GM12878 (cell line): ENCODE data around the gene ADAMTS4. TPM values are rescaled to one million over a fixed set of nuclear protein-coding genes. Genes with fewer than 3 reads are reported as not detected.

Experiments used
- ATAC-seq: fragments of 200-7000 bp; cut with Tn5 transposase; 3 replicates; pipeline ENCODE4 v1.9.1; 2020; ENCODE audit warnings: mild to moderate bottlenecking, moderate library complexity
- BruUV-seq: library from RNA; stranded (reverse); fragments of 400-500 nt; replicated peaks from 2 replicates; lab custom pipeline; 2021; lab: Mats Ljungman, UMichigan
- CTCF ChIA-PET: fragments of 300-600 bp; sonication (Branson Sonifier 250); formaldehyde crosslinking; extraction: SDS; loops from one replicate; lab custom pipeline; 2021; ENCODE audit warnings: inconsistent platforms; lab: Yijun Ruan, JAX
- POLR2A ChIA-PET: fragments of 350-600 bp; formaldehyde crosslinking; extraction: SDS; loops from one replicate; lab custom pipeline; 2021; ENCODE audit warnings: inconsistent platforms; lab: Charles Lee
- RAD21 ChIA-PET: fragments of 300-600 bp; sonication (Branson Sonifier 250); formaldehyde crosslinking; loops from one replicate; lab custom pipeline; 2023; ENCODE audit warnings: antibody characterized with exemption; ENCODE audit not compliant: unreplicated experiment; lab: Charles Lee
- SMC1A ChIA-PET: fragments of 300-600 bp; sonication (Branson Sonifier 250); formaldehyde crosslinking; loops from one replicate; lab custom pipeline; 2023; ENCODE audit not compliant: unreplicated experiment, uncharacterized antibody; lab: Charles Lee
- DNase-seq: peaks from one replicate; pipeline ENCODE4 v3.0.0-alpha.2; 2011; ENCODE audit warnings: low read depth, low spot score
- FAIRE-seq: peaks from 3 replicates; lab custom pipeline; 2011; peaks lifted over from hg19 to GRCh38; lab: Jason Lieb, UNC
- H2AFZ ChIP-seq: 2 replicates; pipeline ENCODE4 v1.6.0; 2011; ENCODE audit warnings: low read depth, low read length, control low read depth; ENCODE audit not compliant: control insufficient read depth
- H3K27ac ChIP-seq: 2 replicates; pipeline ENCODE4 v1.5.1; 2011; ENCODE audit warnings: control low read depth; ENCODE audit not compliant: control insufficient read depth, insufficient read depth
- H3K27me3 ChIP-seq, 2 experiments: replicated peaks in 1 of 2; 2 replicates each; pipeline versions ENCODE4 v1.6.0 to v1.6.1; 2011; ENCODE audit warnings: low read length in 1 of 2; ENCODE audit not compliant: control insufficient read depth in 2 of 2, insufficient read depth in 2 of 2
- H3K36me3 ChIP-seq, 2 experiments: 2 replicates each; pipeline ENCODE4 v1.5.1; 2011; ENCODE audit warnings: low read length in 1 of 2; ENCODE audit not compliant: control insufficient read depth in 2 of 2, insufficient read depth in 2 of 2
- H3K4me1 ChIP-seq: 2 replicates; pipeline ENCODE4 v1.6.1; 2011; ENCODE audit warnings: mild to moderate bottlenecking, low read length, moderate library complexity, mixed read lengths; ENCODE audit not compliant: control insufficient read depth, insufficient read depth
- H3K4me2 ChIP-seq: 2 replicates; pipeline ENCODE4 v1.6.0; 2011; ENCODE audit warnings: control low read depth; ENCODE audit not compliant: control insufficient read depth, insufficient read depth
- H3K4me3 ChIP-seq: fragments of 200-600 bp; sonication (generic); 2 replicates; pipeline ENCODE4 v1.5.1; 2016
- H3K79me2 ChIP-seq: 2 replicates; pipeline ENCODE4 v1.6.0; 2011; ENCODE audit warnings: low read length; ENCODE audit not compliant: control insufficient read depth, insufficient read depth
- H3K9ac ChIP-seq: 2 replicates; pipeline ENCODE4 v1.8.0; 2011; ENCODE audit warnings: low read length, control low read depth, mixed read lengths; ENCODE audit not compliant: control insufficient read depth, insufficient read depth
- H3K9me3 ChIP-seq: replicated peaks from 3 replicates; pipeline ENCODE4 v1.5.1; 2011; ENCODE audit warnings: mild to moderate bottlenecking, low read length; ENCODE audit not compliant: control insufficient read depth, insufficient read depth
- H4K20me1 ChIP-seq: 2 replicates; pipeline ENCODE4 v1.6.0; 2011; ENCODE audit not compliant: control insufficient read depth, insufficient read depth
- GABPA ChIP-seq: IDR thresholded peaks from 2 replicates; pipeline ENCODE4 v1.6.1; 2014; ENCODE audit warnings: antibody characterized with exemption, low read depth, mild to moderate bottlenecking, inconsistent platforms
- MAX ChIP-seq: IDR thresholded peaks from 2 replicates; pipeline ENCODE4 v1.6.1; 2012; ENCODE audit warnings: low read depth, low read length, improper control_type of control experiment
- RAD21 ChIP-seq: IDR thresholded peaks from 2 replicates; pipeline ENCODE4 v1.6.1; 2011; ENCODE audit warnings: mild to moderate bottlenecking, low read depth, low read length, moderate library complexity; ENCODE audit not compliant: insufficient read depth
- RCOR1 ChIP-seq: conservative IDR thresholded peaks from 2 replicates; pipeline ENCODE4 v1.6.1; 2012; ENCODE audit warnings: low read depth, low read length, improper control_type of control experiment
- ZNF24 ChIP-seq: fragments of 450-650 bp; IDR thresholded peaks from 2 replicates; pipeline ENCODE4 v1.6.1; 2017; ENCODE audit warnings: antibody characterized with exemption, mild to moderate bottlenecking
- ZNF687 ChIP-seq: fragments of 450-650 bp; IDR thresholded peaks from 2 replicates; pipeline ENCODE4 v1.6.1; 2017; ENCODE audit warnings: mild to moderate bottlenecking, moderate library complexity
- WGBS: methylation state at CpG from one replicate; pipeline ENCODE4 v1.1.6; 2016; ENCODE audit warnings: low lambda C conversion rate; ENCODE audit not compliant: insufficient replicate concordance, insufficient coverage; ENCODE audit errors: missing lambda C conversion rate; 5-methylcytosine and 5-hydroxymethylcytosine counted together
- in situ Hi-C: fragments of 300-500 bp; cut with MboI; formaldehyde crosslinking; loops from 9 replicates; pipeline ENCODE4 v1.14.3; 2018; ENCODE audit warnings: mixed read lengths
- intact Hi-C: fragments of 100-400 bp; cut with micrococcal nuclease; formaldehyde crosslinking; loops from one replicate; pipeline ENCODE4 v1.14.2; 2022; ENCODE audit not compliant: unreplicated experiment
- polyA plus RNA-seq, 11 experiments: library from polyadenylated mRNA; depleted of rRNA in 4 of 11; unstranded in 6 of 11; stranded (reverse) in 5 of 11; fragments of >200 nt; fragmentation: Nextera tagmentation in 4 of 11; fragmentation: Illumina TruSeq in 1 of 11; extraction: Ambion mirVana in 4 of 11; extraction: Trizol in 1 of 11; gene quantifications; 1 replicate in 1 of 11; 2 replicates in 10 of 11; pipeline versions ENCODE4 v1.2.1 to v1.2.3, GENCODE V29; 2011 to 2016; ENCODE audit warnings: inconsistent platforms in 2 of 11, missing spikeins in 2 of 11, low read depth in 1 of 11
- total RNA-seq, 4 experiments: library from RNA; depleted of rRNA in 3 of 4; stranded (reverse); fragments of >200 nt in 3 of 4; fragmentation: Illumina TruSeq in 1 of 4; extraction: Trizol in 1 of 4; gene quantifications; 2 replicates each; pipeline versions ENCODE4 v1.2.1 to v1.2.3, GENCODE V29; 2013 to 2021
- TF ChIP-seq, protein P1 (sequence below): fragments of 450-650 bp; IDR thresholded peaks from 2 replicates; pipeline ENCODE4 v1.6.1; 2017; ENCODE audit warnings: antibody characterized with exemption, mild to moderate bottlenecking, moderate library complexity

Gene ADAMTS4
- total and polyA plus RNA-seq, 10 of the 15 experiments (the other 5 are each of a cell fraction or from before 2014, with no cell fraction given), result 0.01 to 0.13 (median 0.05) TPM; not detected in 2

DNA sequence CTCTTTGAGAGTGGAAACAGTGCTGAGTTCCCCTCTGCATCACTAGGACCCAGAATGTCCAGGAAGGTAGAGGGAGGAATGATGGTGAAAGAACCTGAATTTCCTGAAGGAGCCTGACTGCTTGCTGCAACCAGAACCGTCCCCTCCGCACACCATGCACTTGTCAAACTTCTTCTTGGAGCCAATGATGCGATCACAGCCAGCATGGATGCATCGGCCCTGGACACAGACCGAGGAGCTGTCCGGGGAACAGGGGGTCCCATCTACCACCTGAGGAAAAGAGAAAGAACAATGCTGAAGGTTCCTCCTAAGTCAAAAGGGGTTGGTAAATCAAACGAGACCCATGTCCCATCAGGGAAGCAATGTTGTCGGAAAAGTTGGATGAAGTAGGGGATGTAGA lies 6.9 kb downstream of the ADAMTS4 start:
- SMC1A ChIA-PET, result interaction anchor here (0.9 to 5.3 kb wide), 13 partner anchors 10 to 547 kb away, joined by 3 to 55 read pairs (median 6); partner anchors contain the start of genes NDUFS2, PPOX and TOMM40L
- no peaks in the 10 kb centered on the region for H3K9me3 ChIP-seq
- H3K36me3 ChIP-seq, result no peaks in the 10 kb centered on the region
- DNase-seq (no peak), FAIRE-seq (no peak), ATAC-seq (no peak)
- H3K9ac ChIP-seq, result no peak overlapping the region
- no peak overlapping the region for H3K4me3 ChIP-seq
- WGBS, result 27% methylated on average over 8 of the region's 8 CpGs
- H3K27me3 ChIP-seq, result no peaks in the 10 kb centered on the region
- CTCF ChIA-PET, result interaction anchor here (0.8 to 7.0 kb wide), 21 partner anchors 10 to 550 kb away, joined by 3 to 164 read pairs (median 7); partner anchors contain the start of genes APOA2, CFAP126, NDUFS2 and PPOX
- no TSS peak for BruUV-seq
- intact Hi-C loops, result loop anchor here (1.0 kb wide), 3 partner anchors 33 to 190 kb away; no protein-coding TSS in a partner anchor
- H3K4me1 ChIP-seq, result peaks cover 27% of the 10 kb centered on the region
- TF ChIP-seq RCOR1 (no peak), ZNF24 (no peak), ZNF687 (no peak), RAD21 (no peak), MAX (no peak), GABPA (no peak)
- TF ChIP-seq, protein P1, sequence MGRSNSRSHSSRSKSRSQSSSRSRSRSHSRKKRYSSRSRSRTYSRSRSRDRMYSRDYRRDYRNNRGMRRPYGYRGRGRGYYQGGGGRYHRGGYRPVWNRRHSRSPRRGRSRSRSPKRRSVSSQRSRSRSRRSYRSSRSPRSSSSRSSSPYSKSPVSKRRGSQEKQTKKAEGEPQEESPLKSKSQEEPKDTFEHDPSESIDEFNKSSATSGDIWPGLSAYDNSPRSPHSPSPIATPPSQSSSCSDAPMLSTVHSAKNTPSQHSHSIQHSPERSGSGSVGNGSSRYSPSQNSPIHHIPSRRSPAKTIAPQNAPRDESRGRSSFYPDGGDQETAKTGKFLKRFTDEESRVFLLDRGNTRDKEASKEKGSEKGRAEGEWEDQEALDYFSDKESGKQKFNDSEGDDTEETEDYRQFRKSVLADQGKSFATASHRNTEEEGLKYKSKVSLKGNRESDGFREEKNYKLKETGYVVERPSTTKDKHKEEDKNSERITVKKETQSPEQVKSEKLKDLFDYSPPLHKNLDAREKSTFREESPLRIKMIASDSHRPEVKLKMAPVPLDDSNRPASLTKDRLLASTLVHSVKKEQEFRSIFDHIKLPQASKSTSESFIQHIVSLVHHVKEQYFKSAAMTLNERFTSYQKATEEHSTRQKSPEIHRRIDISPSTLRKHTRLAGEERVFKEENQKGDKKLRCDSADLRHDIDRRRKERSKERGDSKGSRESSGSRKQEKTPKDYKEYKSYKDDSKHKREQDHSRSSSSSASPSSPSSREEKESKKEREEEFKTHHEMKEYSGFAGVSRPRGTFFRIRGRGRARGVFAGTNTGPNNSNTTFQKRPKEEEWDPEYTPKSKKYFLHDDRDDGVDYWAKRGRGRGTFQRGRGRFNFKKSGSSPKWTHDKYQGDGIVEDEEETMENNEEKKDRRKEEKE, result no peak
- in situ Hi-C loops, result loop anchor here (10.0 kb wide), 1 partner anchor 553 kb away; the partner anchor contains the start of gene DUSP12
- H4K20me1 ChIP-seq, result no peaks in the 10 kb centered on the region
- RAD21 ChIA-PET, result interaction anchor here (1.4 to 7.2 kb wide), 8 partner anchors 11 to 190 kb away, joined by 4 to 55 read pairs (median 5); partner anchors contain the start of genes APOA2, B4GALT3, PPOX and TOMM40L
- POLR2A ChIA-PET, result interaction anchor here (0.7 to 1.7 kb wide), 4 partner anchors 9 to 33 kb away, joined by 3 to 9 read pairs (median 4); partner anchors contain the start of gene NDUFS2
- H2AFZ ChIP-seq, result peak overlapping the region; percentile 82; the same call in 1 of the 2 replicates
- no peak overlapping the region for H3K4me2 ChIP-seq
- no peak overlapping the region for H3K27ac ChIP-seq
- no peaks in the 10 kb centered on the region for H3K79me2 ChIP-seq
